Fibroblast of the aortic adventitia (primary cell): ENCODE data around the gene IL15. TPM values are rescaled to one million over a fixed set of nuclear protein-coding genes. Genes with fewer than 3 reads are reported as not detected.

Experiments used
- DNase-seq: peaks from one replicate; pipeline ENCODE4 v3.0.0-alpha.2; 2010; ENCODE audit warnings: low read depth
- H3K4me3 ChIP-seq: 2 replicates; pipeline ENCODE4 v1.5.1; 2011; ENCODE audit warnings: low read depth, mild to moderate bottlenecking, control low read depth, low read length, moderate library complexity
- total RNA-seq: library from RNA; depleted of rRNA; stranded (reverse); fragments of >200 nt; gene quantifications from 2 replicates; pipeline ENCODE4 v1.2.3, GENCODE V29; 2012; ENCODE audit warnings: low replicate concordance
- TF ChIP-seq, protein P1 (sequence below): IDR thresholded peaks from 2 replicates; pipeline ENCODE4 v1.5.1; 2011; ENCODE audit warnings: mild to moderate bottlenecking, low read length, control low read depth, inconsistent platforms; ENCODE audit not compliant: insufficient read depth

IL15 gene
- total RNA-seq, 1 donor = 2.3 TPM

DNA sequence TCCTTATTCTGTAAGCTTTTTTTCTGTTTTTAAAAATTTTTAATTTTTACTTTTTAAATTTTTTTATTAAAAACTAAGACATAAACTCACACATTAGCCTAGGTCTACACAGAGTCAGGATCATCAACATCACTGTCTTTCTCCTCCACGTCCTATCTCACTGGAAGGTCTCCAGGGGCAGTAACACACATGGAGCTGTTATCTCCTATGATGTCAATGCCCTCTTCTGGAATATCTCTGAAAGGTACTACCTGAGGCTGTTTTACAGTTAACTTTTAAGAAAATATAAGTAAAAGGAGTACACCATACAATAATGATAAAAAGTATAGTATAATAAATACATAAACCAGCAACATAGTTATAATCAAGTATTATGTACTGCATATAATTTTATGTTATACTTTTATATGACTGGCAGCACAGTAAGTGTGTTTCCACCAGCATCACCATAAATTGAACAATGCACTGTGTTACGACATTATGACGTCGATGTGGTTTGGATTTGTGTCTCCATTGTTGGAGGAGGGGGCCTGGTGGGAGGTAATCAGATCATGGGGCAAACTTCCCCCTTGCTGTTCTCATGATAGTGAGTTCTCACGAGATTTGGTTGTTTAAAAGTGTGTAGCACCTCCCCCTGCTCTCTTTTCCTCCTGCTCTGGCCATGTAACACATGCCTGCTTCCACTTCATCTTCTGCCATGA is 21.3 kb downstream of the IL15 start:
- DNase-seq = no peak
- TF ChIP-seq, protein P1, sequence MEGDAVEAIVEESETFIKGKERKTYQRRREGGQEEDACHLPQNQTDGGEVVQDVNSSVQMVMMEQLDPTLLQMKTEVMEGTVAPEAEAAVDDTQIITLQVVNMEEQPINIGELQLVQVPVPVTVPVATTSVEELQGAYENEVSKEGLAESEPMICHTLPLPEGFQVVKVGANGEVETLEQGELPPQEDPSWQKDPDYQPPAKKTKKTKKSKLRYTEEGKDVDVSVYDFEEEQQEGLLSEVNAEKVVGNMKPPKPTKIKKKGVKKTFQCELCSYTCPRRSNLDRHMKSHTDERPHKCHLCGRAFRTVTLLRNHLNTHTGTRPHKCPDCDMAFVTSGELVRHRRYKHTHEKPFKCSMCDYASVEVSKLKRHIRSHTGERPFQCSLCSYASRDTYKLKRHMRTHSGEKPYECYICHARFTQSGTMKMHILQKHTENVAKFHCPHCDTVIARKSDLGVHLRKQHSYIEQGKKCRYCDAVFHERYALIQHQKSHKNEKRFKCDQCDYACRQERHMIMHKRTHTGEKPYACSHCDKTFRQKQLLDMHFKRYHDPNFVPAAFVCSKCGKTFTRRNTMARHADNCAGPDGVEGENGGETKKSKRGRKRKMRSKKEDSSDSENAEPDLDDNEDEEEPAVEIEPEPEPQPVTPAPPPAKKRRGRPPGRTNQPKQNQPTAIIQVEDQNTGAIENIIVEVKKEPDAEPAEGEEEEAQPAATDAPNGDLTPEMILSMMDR = no peak
- H3K4me3 ChIP-seq = no peak overlapping the region

DNA sequence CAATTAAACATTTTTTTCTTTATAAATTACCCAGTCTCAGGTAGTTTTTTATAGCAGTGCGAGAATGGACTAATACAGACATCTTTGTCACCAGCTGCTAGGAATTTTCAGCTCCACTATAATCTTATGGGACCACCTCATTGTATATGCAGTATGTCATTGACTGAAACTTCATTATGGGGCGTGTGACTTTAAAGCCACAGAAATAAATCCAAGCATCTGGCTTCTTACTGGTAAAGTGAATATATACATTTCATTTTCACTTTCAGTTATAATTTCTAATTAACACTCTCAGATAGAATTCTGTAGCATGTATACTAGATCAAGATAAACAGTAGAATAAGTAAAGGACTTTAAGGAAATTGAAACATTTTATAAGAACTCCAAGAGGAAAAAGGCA is 21.9 kb downstream of the IL15 start:
- TF ChIP-seq, protein P1 = no peak
- DNase-seq = no peak
- no peak overlapping the region for H3K4me3 ChIP-seq

DNA sequence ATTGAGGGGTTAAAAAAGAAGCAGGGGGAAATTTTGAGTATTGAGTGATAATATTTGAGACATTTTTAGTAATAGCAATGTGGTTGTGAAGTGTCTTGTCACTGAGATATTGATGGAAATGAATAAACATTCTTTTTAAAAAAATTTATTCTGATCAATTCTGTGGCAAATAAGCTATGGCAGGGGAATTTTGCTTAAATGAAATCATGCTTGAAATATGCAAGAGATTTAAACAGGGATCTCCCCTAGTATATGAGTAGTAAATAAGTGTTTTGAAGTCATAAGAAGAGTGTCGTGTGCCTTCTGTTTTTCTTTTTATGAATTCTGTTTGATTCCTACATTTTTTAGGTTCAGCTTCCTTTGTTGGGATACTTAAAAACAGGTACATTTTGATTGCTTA is 23.2 kb downstream of the IL15 start:
- TF ChIP-seq, protein P1 = no peak
- no peak for DNase-seq
- H3K4me3 ChIP-seq = no peak overlapping the region

DNA sequence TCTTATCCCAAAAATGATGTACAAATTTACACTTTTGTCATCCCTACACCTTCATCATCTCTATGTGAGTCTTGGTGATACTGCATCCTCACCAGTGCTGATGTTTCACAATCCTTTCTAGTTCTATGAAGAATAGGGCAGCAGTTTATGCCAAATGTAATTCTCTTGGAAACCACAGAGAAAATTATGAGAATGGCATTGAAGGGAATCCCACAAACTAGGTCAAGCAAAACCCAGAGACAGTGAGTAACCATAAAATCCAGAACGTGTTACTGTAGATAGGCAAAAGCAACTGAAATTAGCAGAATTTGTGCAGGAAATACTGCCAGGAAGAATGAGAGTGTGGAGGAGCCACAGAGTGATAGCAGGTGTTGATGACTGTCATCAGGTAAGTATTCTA is 24.5 kb downstream of the IL15 start:
- H3K4me3 ChIP-seq = no peak overlapping the region
- TF ChIP-seq, protein P1 = no peak
- DNase-seq = no peak

DNA sequence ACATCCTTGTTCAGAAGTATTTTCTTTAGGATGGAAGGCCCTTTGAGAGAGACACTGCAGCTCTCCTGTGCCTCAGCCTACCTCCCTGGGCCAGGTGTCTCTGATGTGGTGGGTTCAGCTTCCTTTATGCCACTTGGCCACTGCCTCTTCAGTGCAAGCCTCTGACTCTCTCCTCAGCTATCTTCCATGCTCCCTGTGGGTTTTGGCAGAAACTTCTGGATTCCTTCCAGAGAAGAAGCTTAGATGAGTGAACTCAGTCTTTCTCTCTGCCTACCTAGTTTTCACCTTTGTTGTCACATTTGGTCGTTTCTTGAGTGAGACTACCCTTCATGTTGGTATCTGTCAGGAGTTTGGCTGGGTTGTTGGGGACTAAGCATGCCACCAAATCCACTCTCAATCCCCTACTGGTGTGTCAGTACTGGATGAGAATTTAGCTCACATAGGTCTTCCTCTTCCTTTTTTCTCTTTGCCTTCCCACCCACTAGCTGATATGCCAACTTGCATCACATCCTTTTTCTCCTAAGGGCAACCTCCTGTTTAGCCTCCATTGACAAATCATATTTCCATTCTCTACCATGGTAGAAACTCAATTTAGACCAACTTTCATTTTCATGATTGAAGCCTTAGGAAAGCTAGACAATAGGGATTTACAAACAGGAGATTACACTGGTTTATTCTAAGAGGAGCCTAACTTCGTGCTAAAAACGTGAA is 32.0 kb downstream of the IL15 start:
- DNase-seq = no peak
- TF ChIP-seq, protein P1 = no peak

DNA sequence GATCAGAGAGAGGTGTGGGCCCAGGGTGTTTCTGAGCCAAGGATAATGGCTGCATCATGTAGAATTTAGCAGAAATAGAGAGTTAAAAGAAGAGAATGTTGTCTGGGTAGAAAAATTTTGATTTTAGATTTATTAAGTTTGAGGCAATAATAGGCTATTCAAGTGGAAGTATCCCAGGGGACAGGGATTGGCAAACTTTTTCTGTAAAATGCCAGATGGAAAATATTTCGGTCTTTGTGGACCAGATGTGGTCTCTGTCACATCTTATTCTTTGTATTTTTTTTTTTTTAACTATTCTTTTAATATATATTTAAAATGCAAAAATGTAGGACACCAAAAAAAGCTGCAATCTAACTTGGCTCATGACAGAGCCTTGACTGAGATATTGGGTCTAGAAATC is 33.1 kb downstream of the IL15 start:
- peak; percentile 35 for DNase-seq
- H3K4me3 ChIP-seq = no peak overlapping the region
- TF ChIP-seq, protein P1 = no peak

More for the DNA sequence above, 32.0 kb downstream of the IL15 start:
- no peak overlapping the region for H3K4me3 ChIP-seq
